Measurements from ENCODE around the gene NPIPB6.
"Not testable (repeated sequence)": the region's sequence is repeated elsewhere in the genome, so short reads cannot be mapped to it uniquely, and the experiment has no call there.

DNA sequence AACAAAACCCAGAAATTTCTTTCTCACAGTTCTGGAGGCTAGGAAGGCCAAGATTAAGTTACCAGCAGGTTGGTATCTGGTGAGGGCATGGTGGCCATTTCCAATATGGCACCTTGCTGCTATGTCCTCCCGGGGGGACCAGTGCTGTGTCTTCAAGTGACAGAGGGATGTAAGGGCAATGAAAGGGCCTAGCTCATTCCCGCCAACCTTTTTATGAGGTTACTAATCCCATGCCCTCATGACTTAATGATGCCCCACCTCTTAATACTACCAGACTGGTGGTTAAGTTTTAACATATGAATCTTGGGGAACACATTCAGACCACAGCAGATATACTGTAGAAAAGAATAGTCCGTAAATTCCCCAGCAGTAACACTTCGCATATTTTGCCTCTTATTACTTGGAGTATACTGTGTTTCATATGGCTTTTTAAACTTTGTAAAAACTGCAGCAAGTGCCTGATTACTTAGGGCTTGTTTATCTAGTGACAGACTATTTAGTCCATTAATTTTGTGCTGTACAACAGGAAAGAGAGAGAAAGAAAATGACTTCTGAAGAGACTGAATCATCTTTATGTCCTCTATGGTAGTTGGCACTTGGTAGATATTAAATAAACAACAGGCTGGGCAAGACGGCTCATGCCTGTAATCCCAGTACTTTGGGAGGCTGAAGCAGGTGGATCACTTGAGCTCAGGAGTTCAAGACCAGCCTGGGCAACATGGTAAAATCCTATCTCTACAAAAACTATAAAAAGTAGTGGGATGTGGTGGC is 26.2 kb downstream of the NPIPB6 start:
- TF ChIP-seq, protein P1, sequence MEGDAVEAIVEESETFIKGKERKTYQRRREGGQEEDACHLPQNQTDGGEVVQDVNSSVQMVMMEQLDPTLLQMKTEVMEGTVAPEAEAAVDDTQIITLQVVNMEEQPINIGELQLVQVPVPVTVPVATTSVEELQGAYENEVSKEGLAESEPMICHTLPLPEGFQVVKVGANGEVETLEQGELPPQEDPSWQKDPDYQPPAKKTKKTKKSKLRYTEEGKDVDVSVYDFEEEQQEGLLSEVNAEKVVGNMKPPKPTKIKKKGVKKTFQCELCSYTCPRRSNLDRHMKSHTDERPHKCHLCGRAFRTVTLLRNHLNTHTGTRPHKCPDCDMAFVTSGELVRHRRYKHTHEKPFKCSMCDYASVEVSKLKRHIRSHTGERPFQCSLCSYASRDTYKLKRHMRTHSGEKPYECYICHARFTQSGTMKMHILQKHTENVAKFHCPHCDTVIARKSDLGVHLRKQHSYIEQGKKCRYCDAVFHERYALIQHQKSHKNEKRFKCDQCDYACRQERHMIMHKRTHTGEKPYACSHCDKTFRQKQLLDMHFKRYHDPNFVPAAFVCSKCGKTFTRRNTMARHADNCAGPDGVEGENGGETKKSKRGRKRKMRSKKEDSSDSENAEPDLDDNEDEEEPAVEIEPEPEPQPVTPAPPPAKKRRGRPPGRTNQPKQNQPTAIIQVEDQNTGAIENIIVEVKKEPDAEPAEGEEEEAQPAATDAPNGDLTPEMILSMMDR (IDR thresholded peaks at IDR 0.05; ENCODE audit: insufficient read depth, low read length), result not testable (repeated sequence)
- TF ChIP-seq POLR2AphosphoS5 (IDR thresholded peaks at IDR 0.05; ENCODE audit: low read depth), result not testable (repeated sequence)
- TF ChIP-seq, protein P2, sequence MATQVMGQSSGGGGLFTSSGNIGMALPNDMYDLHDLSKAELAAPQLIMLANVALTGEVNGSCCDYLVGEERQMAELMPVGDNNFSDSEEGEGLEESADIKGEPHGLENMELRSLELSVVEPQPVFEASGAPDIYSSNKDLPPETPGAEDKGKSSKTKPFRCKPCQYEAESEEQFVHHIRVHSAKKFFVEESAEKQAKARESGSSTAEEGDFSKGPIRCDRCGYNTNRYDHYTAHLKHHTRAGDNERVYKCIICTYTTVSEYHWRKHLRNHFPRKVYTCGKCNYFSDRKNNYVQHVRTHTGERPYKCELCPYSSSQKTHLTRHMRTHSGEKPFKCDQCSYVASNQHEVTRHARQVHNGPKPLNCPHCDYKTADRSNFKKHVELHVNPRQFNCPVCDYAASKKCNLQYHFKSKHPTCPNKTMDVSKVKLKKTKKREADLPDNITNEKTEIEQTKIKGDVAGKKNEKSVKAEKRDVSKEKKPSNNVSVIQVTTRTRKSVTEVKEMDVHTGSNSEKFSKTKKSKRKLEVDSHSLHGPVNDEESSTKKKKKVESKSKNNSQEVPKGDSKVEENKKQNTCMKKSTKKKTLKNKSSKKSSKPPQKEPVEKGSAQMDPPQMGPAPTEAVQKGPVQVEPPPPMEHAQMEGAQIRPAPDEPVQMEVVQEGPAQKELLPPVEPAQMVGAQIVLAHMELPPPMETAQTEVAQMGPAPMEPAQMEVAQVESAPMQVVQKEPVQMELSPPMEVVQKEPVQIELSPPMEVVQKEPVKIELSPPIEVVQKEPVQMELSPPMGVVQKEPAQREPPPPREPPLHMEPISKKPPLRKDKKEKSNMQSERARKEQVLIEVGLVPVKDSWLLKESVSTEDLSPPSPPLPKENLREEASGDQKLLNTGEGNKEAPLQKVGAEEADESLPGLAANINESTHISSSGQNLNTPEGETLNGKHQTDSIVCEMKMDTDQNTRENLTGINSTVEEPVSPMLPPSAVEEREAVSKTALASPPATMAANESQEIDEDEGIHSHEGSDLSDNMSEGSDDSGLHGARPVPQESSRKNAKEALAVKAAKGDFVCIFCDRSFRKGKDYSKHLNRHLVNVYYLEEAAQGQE (IDR thresholded peaks at IDR 0.05; ENCODE audit: insufficient replicate concordance, low read depth), result not testable (repeated sequence)
